Breast epithelium (tissue), 3 donors: Measurements from ENCODE around the gene DPT.

Experiments used
- CTCF ChIP-seq, 3 donors: fragments of 450-650 bp; IDR thresholded peaks; one replicate each; pipeline ENCODE4 v1.5.1; 2016 to 2017; ENCODE audit warnings: antibody characterized with exemption in 3 of 3, mild to moderate bottlenecking in 3 of 3, moderate library complexity in 3 of 3
- POLR2AphosphoS5 ChIP-seq, 3 donors: sonication (generic); formaldehyde crosslinking; IDR thresholded peaks; one replicate each; pipeline ENCODE4 v1.6.1; 2017; ENCODE audit warnings: antibody characterized with exemption in 3 of 3

GRCh38 chr1:168698453-168698852 lies 30.6 kb downstream of the DPT start:
- TF ChIP-seq CTCF (IDR thresholded peaks at IDR 0.05), result no peak
- no peak for TF ChIP-seq POLR2AphosphoS5 (IDR thresholded peaks at IDR 0.05)
